Measurements from ENCODE around the gene PPA1.

DNA sequence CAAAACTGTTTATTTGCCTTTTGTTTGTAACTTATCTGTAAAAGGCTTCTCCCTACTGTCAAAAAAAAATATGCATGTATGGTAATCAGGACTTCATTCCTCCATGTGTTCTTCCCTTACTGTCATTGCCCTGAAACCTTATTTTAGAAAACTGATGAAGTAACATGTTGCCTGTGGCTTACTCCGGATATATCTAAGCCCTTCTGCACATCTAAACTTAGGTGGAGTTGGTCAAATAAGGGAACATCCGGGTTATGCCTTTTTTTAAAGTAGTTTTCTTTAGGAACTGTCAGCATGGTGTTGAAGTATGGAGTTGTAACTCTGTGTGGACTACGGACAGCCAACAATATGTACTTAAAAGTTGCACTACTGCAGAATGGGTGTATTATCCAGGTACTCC, 69.1 kb downstream of the PPA1 start:
- no peak for TF ChIP-seq CTCF (IDR thresholded peaks at IDR 0.05 in 2 of 3, conservative IDR thresholded peaks at IDR 0.05 in 1 of 3; ENCODE audit: borderline replicate concordance in 1 of 3, insufficient read depth in 1 of 3, low read depth in 2 of 3, low read length in 2 of 3)
- TF ChIP-seq EZH2 (IDR thresholded peaks at IDR 0.05) = no peak
- no peak for TF ChIP-seq SIN3A (IDR thresholded peaks at IDR 0.05; ENCODE audit: low read depth)
- no peak for TF ChIP-seq POLR2AphosphoS5 (IDR thresholded peaks at IDR 0.05; ENCODE audit: low read depth, low read length)
- TF ChIP-seq RAD21 (IDR thresholded peaks at IDR 0.05; ENCODE audit: low read depth) = no peak
- no peak for TF ChIP-seq POLR2A (IDR thresholded peaks at IDR 0.05; ENCODE audit: borderline replicate concordance, extremely low read depth, insufficient read depth, insufficient read length)
- TF ChIP-seq CEBPB (IDR thresholded peaks at IDR 0.05; ENCODE audit: low read depth) = no peak
- TF ChIP-seq, protein P1, sequence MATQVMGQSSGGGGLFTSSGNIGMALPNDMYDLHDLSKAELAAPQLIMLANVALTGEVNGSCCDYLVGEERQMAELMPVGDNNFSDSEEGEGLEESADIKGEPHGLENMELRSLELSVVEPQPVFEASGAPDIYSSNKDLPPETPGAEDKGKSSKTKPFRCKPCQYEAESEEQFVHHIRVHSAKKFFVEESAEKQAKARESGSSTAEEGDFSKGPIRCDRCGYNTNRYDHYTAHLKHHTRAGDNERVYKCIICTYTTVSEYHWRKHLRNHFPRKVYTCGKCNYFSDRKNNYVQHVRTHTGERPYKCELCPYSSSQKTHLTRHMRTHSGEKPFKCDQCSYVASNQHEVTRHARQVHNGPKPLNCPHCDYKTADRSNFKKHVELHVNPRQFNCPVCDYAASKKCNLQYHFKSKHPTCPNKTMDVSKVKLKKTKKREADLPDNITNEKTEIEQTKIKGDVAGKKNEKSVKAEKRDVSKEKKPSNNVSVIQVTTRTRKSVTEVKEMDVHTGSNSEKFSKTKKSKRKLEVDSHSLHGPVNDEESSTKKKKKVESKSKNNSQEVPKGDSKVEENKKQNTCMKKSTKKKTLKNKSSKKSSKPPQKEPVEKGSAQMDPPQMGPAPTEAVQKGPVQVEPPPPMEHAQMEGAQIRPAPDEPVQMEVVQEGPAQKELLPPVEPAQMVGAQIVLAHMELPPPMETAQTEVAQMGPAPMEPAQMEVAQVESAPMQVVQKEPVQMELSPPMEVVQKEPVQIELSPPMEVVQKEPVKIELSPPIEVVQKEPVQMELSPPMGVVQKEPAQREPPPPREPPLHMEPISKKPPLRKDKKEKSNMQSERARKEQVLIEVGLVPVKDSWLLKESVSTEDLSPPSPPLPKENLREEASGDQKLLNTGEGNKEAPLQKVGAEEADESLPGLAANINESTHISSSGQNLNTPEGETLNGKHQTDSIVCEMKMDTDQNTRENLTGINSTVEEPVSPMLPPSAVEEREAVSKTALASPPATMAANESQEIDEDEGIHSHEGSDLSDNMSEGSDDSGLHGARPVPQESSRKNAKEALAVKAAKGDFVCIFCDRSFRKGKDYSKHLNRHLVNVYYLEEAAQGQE (IDR thresholded peaks at IDR 0.05; ENCODE audit: low read depth) = no peak
- no peak for TF ChIP-seq SRF (IDR thresholded peaks at IDR 0.05; ENCODE audit: low read depth)
- TF ChIP-seq TCF7L2 (IDR thresholded peaks at IDR 0.05; ENCODE audit: borderline replicate concordance, extremely low read depth, insufficient read depth, insufficient read length) = no peak

All from HCT116 (cell line).